OCI-LY1 (cell line): Measurements from ENCODE around the gene CLEC4D.

Experiments
- H2AFZ ChIP-seq: fragments of 200-600 bp; sonication (generic), shearing (Covaris generic); 2 replicates; pipeline ENCODE4 v1.6.0; 2014; ENCODE audit warnings: antibody characterized with exemption, mild to moderate bottlenecking, low read length
- H3F3A ChIP-seq: fragments of 200-600 bp; sonication (generic), shearing (Covaris generic); 2 replicates; pipeline ENCODE4 v1.6.0; 2014; ENCODE audit warnings: mild to moderate bottlenecking, antibody characterized with exemption, low read length, moderate library complexity; ENCODE audit not compliant: insufficient read depth
- H3K27ac ChIP-seq: fragments of 200-600 bp; sonication (generic); 2 replicates; pipeline ENCODE4 v1.5.1; 2014; ENCODE audit warnings: low read length, mixed run types, mild to moderate bottlenecking, low read depth; ENCODE audit not compliant: poor library complexity, severe bottlenecking
- H3K27me3 ChIP-seq: fragments of 200-600 bp; sonication (generic); 2 replicates; pipeline ENCODE4 v1.6.0; 2014; ENCODE audit warnings: antibody characterized with exemption, mild to moderate bottlenecking, low read length, moderate library complexity; ENCODE audit not compliant: insufficient read depth
- H3K36me3 ChIP-seq: fragments of 200-600 bp; sonication (generic); 2 replicates; pipeline ENCODE4 v1.6.1; 2014; ENCODE audit warnings: mild to moderate bottlenecking, antibody characterized with exemption, low read length, moderate library complexity, mixed read lengths; ENCODE audit not compliant: insufficient read depth
- H3K4me1 ChIP-seq: fragments of 200-600 bp; sonication (generic); 2 replicates; pipeline ENCODE4 v1.5.1; 2014; ENCODE audit warnings: mild to moderate bottlenecking, low read length, moderate library complexity; ENCODE audit not compliant: insufficient read depth, severe bottlenecking
- H3K4me2 ChIP-seq: fragments of 200-600 bp; sonication (generic), shearing (Covaris generic); 2 replicates; pipeline ENCODE4 v1.6.1; 2014; ENCODE audit warnings: low read length
- H3K4me3 ChIP-seq: fragments of 200-600 bp; sonication (generic); 2 replicates; pipeline ENCODE4 v1.5.1; 2014; ENCODE audit warnings: low read length, low read depth, mild to moderate bottlenecking, mixed read lengths; ENCODE audit not compliant: poor library complexity, severe bottlenecking
- H3K79me2 ChIP-seq: fragments of 200-600 bp; shearing (Covaris generic); 2 replicates; pipeline ENCODE4 v1.6.1; 2016; ENCODE audit warnings: mixed run types, low read length, mixed read lengths; ENCODE audit not compliant: insufficient read depth
- H3K9ac ChIP-seq: fragments of 200-600 bp; sonication (generic), shearing (Covaris generic); 2 replicates; pipeline ENCODE4 v1.6.1; 2014; ENCODE audit warnings: mild to moderate bottlenecking, low read length, mixed read lengths
- H3K9me2 ChIP-seq: fragments of 200-600 bp; sonication (generic), shearing (Covaris generic); 2 replicates; pipeline ENCODE4 v1.6.1; 2014; ENCODE audit warnings: low read depth, mild to moderate bottlenecking, low read length, mixed read lengths
- H3K9me3 ChIP-seq: fragments of 200-600 bp; shearing (Covaris generic); 2 replicates; pipeline ENCODE4 v1.6.1; 2014; ENCODE audit warnings: low read length, mixed read lengths
- H4K20me1 ChIP-seq: fragments of 200-600 bp; sonication (generic), shearing (Covaris generic); 2 replicates; pipeline ENCODE4 v1.6.0; 2016; ENCODE audit warnings: mild to moderate bottlenecking, low read length; ENCODE audit not compliant: insufficient read depth
- CTCF ChIP-seq: fragments of 200-600 bp; sonication (generic), shearing (Covaris generic); IDR thresholded peaks from 2 replicates; pipeline ENCODE4 v1.5.1; 2017; ENCODE audit warnings: mild to moderate bottlenecking, antibody characterized with exemption, low read length, moderate library complexity, mixed read lengths
- EZH2 ChIP-seq: fragments of 200-600 bp; sonication (generic), shearing (Covaris generic); IDR thresholded peaks from 2 replicates; pipeline ENCODE4 v1.8.0; 2017; ENCODE audit warnings: borderline replicate concordance, mixed run types, mild to moderate bottlenecking, antibody characterized with exemption, low read length, moderate library complexity, mixed read lengths

The CLEC4D gene

GRCh38 chr12:8548192-8548591 is 34.9 kb downstream of the CLEC4D start:
- TF ChIP-seq CTCF = no peak
- TF ChIP-seq EZH2 = no peak
- Histone ChIP-seq H4K20me1 (no peaks in the 10 kb centered on the region), H3K79me2 (no peaks in the 10 kb centered on the region), H3K9me3 (no peaks in the 10 kb centered on the region), H3F3A (no peaks in the 10 kb centered on the region), H3K9ac (no peak overlapping the region), H3K4me3 (no peak overlapping the region), H3K4me2 (no peak overlapping the region), H3K27ac (no peak overlapping the region), H2AFZ (no peak overlapping the region), H3K36me3 (no peaks in the 10 kb centered on the region), H3K4me1 (peaks cover 21% of the 10 kb centered on the region), H3K27me3 (no peaks in the 10 kb centered on the region), H3K9me2 (no peaks in the 10 kb centered on the region)

GRCh38 chr12:8549381-8549780 is 36.1 kb downstream of the CLEC4D start:
- no peak overlapping the region for H2AFZ ChIP-seq
- H3K27me3 ChIP-seq = no peaks in the 10 kb centered on the region
- H3F3A ChIP-seq = no peaks in the 10 kb centered on the region
- H3K4me2 ChIP-seq = no peak overlapping the region
- no peaks in the 10 kb centered on the region for H3K9me2 ChIP-seq
- no peak overlapping the region for H3K4me3 ChIP-seq
- H3K4me1 ChIP-seq = peaks cover 15% of the 10 kb centered on the region
- H3K9me3 ChIP-seq = no peaks in the 10 kb centered on the region
- no peaks in the 10 kb centered on the region for H4K20me1 ChIP-seq
- no peak overlapping the region for H3K27ac ChIP-seq
- no peaks in the 10 kb centered on the region for H3K36me3 ChIP-seq
- no peak overlapping the region for H3K9ac ChIP-seq
- TF ChIP-seq EZH2 (no peak), CTCF (no peak)
- H3K79me2 ChIP-seq = no peaks in the 10 kb centered on the region

GRCh38 chr12:8553088-8553627 is 39.9 kb downstream of the CLEC4D start:
- no peak overlapping the region for H3K4me2 ChIP-seq
- no peaks in the 10 kb centered on the region for H4K20me1 ChIP-seq
- H3K27ac ChIP-seq = no peak overlapping the region
- H3K9me2 ChIP-seq = no peaks in the 10 kb centered on the region
- H3F3A ChIP-seq = no peaks in the 10 kb centered on the region
- H3K79me2 ChIP-seq = no peaks in the 10 kb centered on the region
- H3K27me3 ChIP-seq = no peaks in the 10 kb centered on the region
- no peak for TF ChIP-seq EZH2
- peak; percentile 46; the same call in 1 of the 2 replicates for TF ChIP-seq CTCF
- H2AFZ ChIP-seq = no peak overlapping the region
- H3K4me1 ChIP-seq = no peaks in the 10 kb centered on the region
- no peak overlapping the region for H3K9ac ChIP-seq
- H3K9me3 ChIP-seq = no peaks in the 10 kb centered on the region
- no peaks in the 10 kb centered on the region for H3K36me3 ChIP-seq
- H3K4me3 ChIP-seq = no peak overlapping the region
